HEK293T (cell line): ENCODE results near the gene PAQR6.

Source experiments
- CTCF ChIA-PET: fragments of 350-600 bp; formaldehyde crosslinking; extraction: SDS; loops from one replicate; lab custom pipeline; 2021; ENCODE audit warnings: antibody characterized with exemption, inconsistent platforms; lab: Yijun Ruan, JAX
- POLR2A ChIA-PET: fragments of 350-600 bp; formaldehyde crosslinking; extraction: SDS; loops from one replicate; lab custom pipeline; 2020; ENCODE audit warnings: antibody characterized with exemption, inconsistent platforms; lab: Yijun Ruan, JAX
- DNase-seq: peaks from one replicate; pipeline ENCODE4 v3.0.0; 2012; ENCODE audit warnings: mixed read lengths; ENCODE audit errors: extremely low spot score
- ARNT ChIP-seq: fragments of 450-650 bp; IDR thresholded peaks from 2 replicates; pipeline ENCODE4 v1.6.1; 2017; ENCODE audit warnings: mild to moderate bottlenecking
- BHLHE40 ChIP-seq: fragments of 450-650 bp; IDR thresholded peaks from 2 replicates; pipeline ENCODE4 v1.6.1; 2016; ENCODE audit warnings: mild to moderate bottlenecking, moderate library complexity, borderline replicate concordance
- CTBP1 ChIP-seq: fragments of 450-650 bp; IDR thresholded peaks from 2 replicates; pipeline ENCODE4 v1.6.1; 2016; ENCODE audit warnings: borderline replicate concordance
- ELF4 ChIP-seq: fragments of 450-650 bp; IDR thresholded peaks from 2 replicates; pipeline ENCODE4 v1.6.1; 2017; ENCODE audit warnings: antibody characterized with exemption
- FOXA1 ChIP-seq: fragments of 450-650 bp; IDR thresholded peaks from 2 replicates; pipeline ENCODE4 v1.6.1; 2016; ENCODE audit warnings: mild to moderate bottlenecking
- FOXK2 ChIP-seq: fragments of 450-650 bp; IDR thresholded peaks from 2 replicates; pipeline ENCODE4 v1.6.1; 2016; ENCODE audit warnings: mild to moderate bottlenecking
- FOXM1 ChIP-seq: fragments of 450-650 bp; IDR thresholded peaks from 2 replicates; pipeline ENCODE4 v1.6.1; 2017; ENCODE audit warnings: mild to moderate bottlenecking, borderline replicate concordance
- HDGF ChIP-seq: fragments of 450-650 bp; IDR thresholded peaks from 2 replicates; pipeline ENCODE4 v1.6.1; 2017; ENCODE audit warnings: antibody characterized with exemption, borderline replicate concordance
- L3MBTL2 ChIP-seq: fragments of 450-650 bp; conservative IDR thresholded peaks from 2 replicates; pipeline ENCODE4 v1.6.1; 2016; ENCODE audit warnings: mild to moderate bottlenecking
- LEF1 ChIP-seq: fragments of 450-650 bp; IDR thresholded peaks from 2 replicates; pipeline ENCODE4 v1.6.1; 2017; ENCODE audit warnings: mild to moderate bottlenecking, borderline replicate concordance
- NFRKB ChIP-seq: fragments of 450-650 bp; IDR thresholded peaks from 2 replicates; pipeline ENCODE4 v1.6.1; 2016; ENCODE audit warnings: mild to moderate bottlenecking, moderate library complexity
- PKNOX1 ChIP-seq: fragments of 450-650 bp; IDR thresholded peaks from 2 replicates; pipeline ENCODE4 v1.6.1; 2016
- SP1 ChIP-seq: fragments of 450-650 bp; IDR thresholded peaks from 2 replicates; pipeline ENCODE4 v1.6.1; 2017
- SUZ12 ChIP-seq: fragments of 450-650 bp; IDR thresholded peaks from 2 replicates; pipeline ENCODE4 v1.6.1; 2016; ENCODE audit warnings: mild to moderate bottlenecking
- TARDBP ChIP-seq: fragments of 450-650 bp; IDR thresholded peaks from 2 replicates; pipeline ENCODE4 v1.6.1; 2016
- ZNF384 ChIP-seq: fragments of 450-650 bp; IDR thresholded peaks from 2 replicates; pipeline ENCODE4 v1.6.1; 2016

Gene PAQR6

GRCh38 chr1:156281693-156282478 is 34.0 kb upstream of the PAQR6 start:
- CTCF ChIA-PET, result interaction anchor here (0.6 to 1.4 kb wide), 3 partner anchors 38 to 89 kb away, joined by 3 to 5 read pairs (median 3); no protein-coding TSS in a partner anchor
- TF ChIP-seq L3MBTL2 (no peak; the same call in 1 of the 2 replicates), FOXA1 (no peak), PKNOX1 (no peak), CTBP1 (no peak)
- peak; percentile 48 for DNase-seq
- POLR2A ChIA-PET, result interaction anchor here (0.6 to 5.7 kb wide), 25 partner anchors 10 to 177 kb away, joined by 3 to 71 read pairs (median 5); partner anchors contain the start of genes CCT3, GLMP, PMF1 and SLC25A44

- ChIA-PET POLR2A (interaction anchor here (1.0 to 5.7 kb wide), 6 partner anchors 9 to 68 kb away, joined by 3 to 71 read pairs (median 8); partner anchors contain the start of genes CCT3, GLMP, PMF1 and TSACC), CTCF (interaction anchor here (0.6 to 0.9 kb wide), 2 partner anchors 38 to 90 kb away, joined by 3 read pairs; no protein-coding TSS in a partner anchor)
- peak; percentile 43 for DNase-seq
- no peak for TF ChIP-seq ZNF384
- TF ChIP-seq TARDBP, result no peak
- TF ChIP-seq ELF4, result no peak
Observed at GRCh38 chr1:156281281-156281680, 33.4 kb upstream of the PAQR6 start.

- no peak for DNase-seq
- TF ChIP-seq PKNOX1 (no peak), CTBP1 (no peak), ELF4 (no peak)
- ChIA-PET CTCF (interaction anchor here (1.0 kb wide), 1 partner anchor 8 kb away, joined by 3 read pairs; no protein-coding TSS in a partner anchor), POLR2A (interaction anchor here (1.0 to 2.6 kb wide), 4 partner anchors 8 to 67 kb away, joined by 3 to 7 read pairs (median 4); partner anchors contain the start of gene PMF1)
Observed at GRCh38 chr1:156279837-156280236, 32.0 kb upstream of the PAQR6 start.

GRCh38 chr1:156276966-156277381 is 29.1 kb upstream of the PAQR6 start:
- CTCF ChIA-PET, result no interaction called here
- DNase-seq, result no peak
- TF ChIP-seq TARDBP, result no peak
- TF ChIP-seq FOXK2, result no peak
- no peak for TF ChIP-seq FOXM1
- TF ChIP-seq ARNT, result no peak
- no peak for TF ChIP-seq FOXA1
- TF ChIP-seq CTBP1, result no peak
- TF ChIP-seq L3MBTL2, result no peak
- TF ChIP-seq HDGF, result no peak
- TF ChIP-seq SP1, result no peak
- no peak for TF ChIP-seq SUZ12
- no peak for TF ChIP-seq LEF1
- no peak for TF ChIP-seq BHLHE40
- TF ChIP-seq NFRKB, result no peak
- no peak for TF ChIP-seq ZNF384
- POLR2A ChIA-PET, result no interaction called here

GRCh38 chr1:156276532-156276931 is 28.7 kb upstream of the PAQR6 start:
- ChIA-PET CTCF (no interaction called here), POLR2A (no interaction called here)
- no peak for DNase-seq
- TF ChIP-seq CTBP1 (no peak), TARDBP (no peak), ZNF384 (no peak), ARNT (no peak)

- TF ChIP-seq FOXK2 (no peak), CTBP1 (no peak)
- CTCF ChIA-PET, result interaction anchor here (0.9 kb wide), 1 partner anchor 89 kb away, joined by 3 read pairs; no protein-coding TSS in a partner anchor
- no peak for DNase-seq
- POLR2A ChIA-PET, result interaction anchor here (5.0 kb wide), 1 partner anchor 12 kb away, joined by 34 read pairs; the partner anchor contains the start of genes SMG5 and TMEM79
Observed at GRCh38 chr1:156270314-156270713, 22.5 kb upstream of the PAQR6 start.

GRCh38 chr1:156268336-156268735 is 20.5 kb upstream of the PAQR6 start:
- ChIA-PET POLR2A (interaction anchor here (1.5 to 1.8 kb wide), 2 partner anchors 15 to 22 kb away, joined by 5 to 9 read pairs; partner anchors contain the start of gene SMG5), CTCF (no interaction called here)
- TF ChIP-seq SUZ12 (no peak), HDGF (no peak), SP1 (no peak), ARNT (no peak), TARDBP (no peak), FOXM1 (no peak), FOXK2 (no peak), CTBP1 (no peak), NFRKB (no peak), ELF4 (no peak), BHLHE40 (no peak)
- DNase-seq, result no peak
